GM18505 (cell line): Measurements from ENCODE around the gene REN.

Experiments used
- ATAC-seq: cut with Tn5 transposase; IDR thresholded peaks from one replicate; pipeline ENCODE4 v1.9.1; 2021; ENCODE audit not compliant: unreplicated experiment
- POLR2A ChIP-seq: IDR thresholded peaks from 4 replicates; pipeline ENCODE4 v1.6.1; 2011; ENCODE audit warnings: borderline replicate concordance; ENCODE audit not compliant: insufficient read depth, insufficient read length; ENCODE audit errors: extremely low read depth

REN gene

DNA sequence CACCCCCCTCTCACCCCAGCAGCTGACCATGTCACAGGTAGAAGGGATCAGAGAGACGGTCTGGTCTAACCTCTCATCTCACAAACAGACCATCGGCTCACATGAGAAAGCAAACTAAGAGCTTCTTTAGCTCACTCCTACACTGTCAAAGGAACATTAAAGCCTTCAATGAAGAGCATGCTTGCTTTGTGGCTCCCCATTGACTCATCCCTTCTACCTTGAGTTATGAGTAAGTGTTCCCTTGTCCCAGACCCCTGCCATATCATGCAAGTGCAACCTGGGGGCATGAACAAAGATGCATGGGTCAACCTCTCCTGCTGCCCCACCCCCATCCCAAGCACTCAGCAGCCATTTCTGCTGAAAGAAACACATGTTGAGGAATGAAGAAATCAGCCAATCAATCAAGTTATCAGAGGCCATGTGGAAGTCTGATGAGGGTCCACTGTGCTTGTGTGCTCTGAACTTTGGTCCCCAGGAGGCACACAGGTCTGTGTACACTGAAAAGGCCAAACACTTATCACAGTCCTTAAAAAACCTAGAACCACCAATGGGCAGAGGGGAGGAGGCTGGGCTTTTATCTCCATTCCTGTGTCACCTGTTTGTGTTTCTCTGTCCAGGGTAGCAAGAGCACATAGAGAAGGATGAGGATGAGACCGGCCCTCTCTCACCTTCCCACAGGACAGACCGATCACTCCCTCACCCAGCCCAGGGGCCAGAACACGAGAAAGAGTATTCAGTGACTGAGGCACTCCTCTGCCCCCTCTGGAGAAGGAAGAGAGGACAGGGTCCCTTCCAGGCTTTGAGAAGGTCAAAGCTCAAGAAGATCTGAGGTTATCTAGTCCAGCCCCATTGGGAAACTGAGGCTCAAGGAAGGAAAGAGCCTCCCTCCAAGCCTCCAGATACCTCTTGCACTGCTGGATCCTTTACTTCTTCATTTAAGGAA lies 23.8 kb downstream of the REN start:
- no peak for TF ChIP-seq POLR2A
- ATAC-seq: no peak

DNA sequence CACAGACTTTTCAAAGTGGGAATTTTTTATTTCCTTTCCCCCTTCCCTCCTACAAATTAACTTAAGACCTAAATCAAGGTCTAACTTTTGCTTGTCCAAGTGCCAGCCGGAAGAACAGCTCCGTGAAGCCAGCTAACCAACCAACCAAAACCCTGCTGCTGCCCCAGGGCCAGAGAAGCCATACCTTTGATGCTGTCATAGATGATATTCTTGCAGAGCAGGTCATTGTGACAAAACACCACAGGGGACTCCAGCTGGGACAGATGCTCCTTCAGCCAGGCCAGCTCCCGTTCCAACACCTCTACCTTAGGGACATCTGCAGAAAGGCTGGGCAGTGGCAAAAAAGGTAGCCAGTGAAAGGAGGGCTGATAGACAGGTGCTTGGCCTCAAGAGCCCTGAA lies 25.0 kb downstream of the REN start:
- no peak for ATAC-seq

DNA sequence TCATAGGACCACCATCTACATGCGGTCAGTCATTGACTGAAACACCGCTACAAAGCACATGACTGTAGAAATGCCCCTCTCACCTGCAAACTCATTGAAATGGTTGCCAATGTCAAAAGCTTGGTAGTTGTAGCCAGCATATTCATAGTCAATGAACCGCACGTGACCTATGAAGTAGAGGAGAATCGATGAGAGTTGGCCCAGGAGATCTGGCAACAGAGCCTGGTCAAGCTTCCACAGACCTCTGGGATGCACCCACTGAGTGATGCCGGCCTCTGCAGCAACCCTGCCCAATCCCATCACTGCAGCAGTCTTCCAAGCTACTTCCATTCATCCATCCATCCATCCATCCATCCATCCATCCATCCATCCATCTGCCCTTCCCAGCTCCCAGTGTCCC lies 26.2 kb downstream of the REN start:
- TF ChIP-seq POLR2A: no peak
- ATAC-seq: no peak

More for the DNA sequence above, 25.0 kb downstream of the REN start:
- no peak for TF ChIP-seq POLR2A

DNA sequence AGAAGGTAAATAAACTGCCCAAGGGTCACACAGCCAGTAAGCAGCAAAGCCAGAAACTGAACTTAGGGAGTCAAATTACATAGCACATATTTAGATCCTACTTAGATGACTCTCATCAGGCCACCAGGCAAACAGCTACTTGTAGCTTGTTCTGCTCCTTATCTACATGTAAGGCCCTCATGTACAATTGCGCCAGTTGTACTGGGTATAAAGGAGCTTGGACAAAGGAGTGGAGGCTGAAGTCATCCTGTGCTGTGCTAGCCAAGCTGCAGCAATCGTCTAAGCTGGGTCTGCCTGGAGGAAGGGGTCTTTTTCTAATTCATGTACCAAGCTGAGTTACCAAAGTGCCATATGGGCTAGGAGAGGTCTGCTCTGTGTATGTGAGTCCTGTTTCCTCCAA lies 27.0 kb downstream of the REN start:
- no peak for ATAC-seq
- no peak for TF ChIP-seq POLR2A

DNA sequence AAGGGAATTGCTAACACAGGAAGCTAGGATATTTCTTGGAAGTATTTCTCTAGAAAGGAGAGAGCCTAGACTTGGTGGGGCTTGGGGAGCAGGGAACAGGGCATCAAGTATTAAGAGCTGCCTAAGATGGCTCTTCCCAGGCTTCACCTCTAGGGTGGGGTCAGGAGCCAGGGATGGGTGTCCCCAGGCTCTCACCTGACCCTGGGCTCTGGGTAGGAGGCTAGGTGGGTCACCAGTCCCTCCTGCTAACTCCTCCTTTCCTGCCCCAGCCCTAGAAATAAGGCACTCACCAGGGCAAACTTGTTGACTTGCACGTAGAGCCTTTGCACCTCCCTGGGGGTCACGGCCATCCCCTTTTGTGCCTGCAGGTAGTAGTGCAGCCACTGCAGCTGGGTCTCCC lies 29.3 kb downstream of the REN start:
- no peak for ATAC-seq
- no peak for TF ChIP-seq POLR2A

DNA sequence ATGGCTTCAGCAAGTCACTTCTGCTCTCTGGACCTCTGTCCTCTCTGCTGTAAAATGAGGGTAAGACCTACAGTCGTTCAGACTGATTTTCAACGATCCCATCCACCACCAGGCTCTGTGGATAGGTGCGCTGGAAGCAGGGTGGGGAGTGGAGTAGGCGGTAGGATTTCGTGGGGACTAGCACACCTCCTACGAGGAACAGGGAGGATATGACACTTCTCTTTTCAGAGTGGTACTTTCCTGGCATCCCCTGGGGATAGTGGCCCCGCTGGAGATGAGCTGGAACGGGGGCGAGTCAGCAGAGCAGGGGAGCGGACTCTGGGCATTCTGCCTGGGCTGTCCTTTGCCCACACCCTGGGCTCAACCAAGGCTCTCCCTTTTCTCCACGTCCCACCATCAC lies 32.0 kb downstream of the REN start:
- no peak for TF ChIP-seq POLR2A
- ATAC-seq: no peak

DNA sequence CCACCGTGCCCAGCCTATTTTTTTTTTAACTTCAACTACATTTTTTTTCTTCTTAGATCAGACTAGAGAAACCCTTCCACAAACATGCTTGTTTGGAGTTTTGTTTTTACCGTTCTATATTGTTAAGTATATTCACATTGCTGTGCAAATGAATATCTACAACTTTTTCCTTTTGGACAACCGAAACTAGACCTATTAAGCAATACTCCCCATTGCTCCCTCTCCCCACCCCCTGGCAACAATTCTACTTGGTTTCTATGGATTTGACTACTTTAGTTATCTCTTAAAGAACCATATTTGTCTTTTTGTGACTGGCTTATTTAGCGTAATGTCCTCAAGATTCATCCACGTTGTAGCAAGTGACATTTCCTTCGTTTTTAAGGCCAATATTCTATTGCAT lies 33.4 kb downstream of the REN start:
- no peak for TF ChIP-seq POLR2A

DNA sequence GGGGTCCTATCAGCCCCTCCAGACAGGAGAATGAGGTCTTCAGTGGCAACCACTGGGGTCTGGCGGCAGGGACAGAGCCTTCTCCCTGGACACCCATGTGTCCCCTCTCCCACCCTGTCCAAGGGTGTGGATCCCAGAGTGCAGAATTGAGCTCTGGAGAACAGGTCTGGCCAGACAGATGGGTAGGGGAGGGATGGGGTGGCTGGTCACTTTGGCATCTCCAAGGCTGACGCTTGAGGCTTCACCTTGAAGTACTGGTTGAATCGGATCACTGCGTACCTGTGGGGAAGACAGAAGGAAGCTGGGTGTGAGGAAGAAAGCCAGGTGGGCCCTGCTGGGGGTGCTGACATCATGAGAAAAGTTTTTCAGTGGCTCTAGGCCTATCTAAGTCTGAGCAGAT lies 34.2 kb downstream of the REN start:
- ATAC-seq: no peak
- no peak for TF ChIP-seq POLR2A

More for the DNA sequence above, 33.4 kb downstream of the REN start:
- no peak for ATAC-seq

DNA sequence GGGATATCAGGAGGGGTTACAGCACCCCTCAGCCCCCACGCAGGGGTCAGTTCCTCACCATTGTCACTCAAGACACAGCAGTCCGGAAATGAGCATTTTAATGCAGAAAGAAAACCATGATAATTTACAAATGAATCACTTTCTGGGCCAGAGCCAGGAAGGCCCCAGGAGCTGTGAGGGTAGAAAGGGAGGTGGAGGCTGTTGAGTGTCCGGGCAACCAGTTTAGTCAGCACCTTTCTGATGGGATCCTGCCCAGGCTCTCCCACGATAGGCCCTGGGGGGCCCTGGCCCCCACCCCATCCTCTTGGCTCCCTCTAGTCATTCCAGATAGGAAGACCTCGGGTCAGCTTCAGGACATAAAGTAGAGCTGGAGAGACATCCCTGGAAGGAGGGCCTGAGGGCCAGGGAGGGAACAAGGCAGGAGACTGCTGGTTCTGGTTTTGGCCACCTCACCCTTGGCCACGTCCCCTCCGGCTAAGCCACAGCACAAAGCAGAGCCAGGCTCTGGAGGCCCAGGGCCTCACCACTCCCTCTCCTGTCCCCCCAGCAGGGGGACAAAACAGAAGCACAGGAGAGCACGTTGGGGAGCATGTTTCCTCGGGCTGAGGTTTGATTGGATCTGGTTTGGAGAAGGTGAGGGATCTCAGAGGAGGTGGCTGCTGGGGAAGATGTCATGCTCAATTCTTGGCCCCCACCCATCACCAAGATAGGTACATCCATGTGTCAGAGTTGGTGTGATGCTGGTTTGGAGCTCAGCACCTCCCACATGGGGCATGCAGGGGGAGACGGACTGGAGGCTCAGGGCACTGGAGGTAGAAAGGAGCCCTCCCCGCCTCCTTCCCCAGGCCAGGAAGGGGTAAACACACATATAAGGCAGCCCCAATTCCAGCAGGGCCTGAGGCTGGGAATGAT lies 34.9 kb downstream of the REN start:
- no peak for ATAC-seq
- TF ChIP-seq POLR2A: no peak

DNA sequence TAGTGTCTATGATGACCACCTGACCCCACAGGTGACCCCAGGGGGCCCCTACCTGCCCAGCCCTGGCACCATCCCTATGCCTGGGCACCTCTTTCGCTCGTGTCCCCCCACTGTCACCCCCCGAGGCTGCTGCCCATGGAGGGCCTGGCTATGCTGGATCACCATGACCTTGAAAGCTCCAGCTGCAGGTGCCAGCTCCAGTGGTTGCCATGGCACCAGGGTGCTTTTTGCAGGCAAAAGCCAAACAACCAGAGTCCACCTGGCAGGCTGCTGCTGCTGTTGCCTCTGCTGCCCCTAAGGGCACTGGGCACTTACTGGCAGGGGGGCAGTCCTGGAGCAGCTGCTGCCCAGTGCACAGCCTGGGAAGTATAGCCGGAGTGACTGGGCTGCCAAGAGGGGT lies 36.0 kb downstream of the REN start:
- no peak for TF ChIP-seq POLR2A
- ATAC-seq: no peak

DNA sequence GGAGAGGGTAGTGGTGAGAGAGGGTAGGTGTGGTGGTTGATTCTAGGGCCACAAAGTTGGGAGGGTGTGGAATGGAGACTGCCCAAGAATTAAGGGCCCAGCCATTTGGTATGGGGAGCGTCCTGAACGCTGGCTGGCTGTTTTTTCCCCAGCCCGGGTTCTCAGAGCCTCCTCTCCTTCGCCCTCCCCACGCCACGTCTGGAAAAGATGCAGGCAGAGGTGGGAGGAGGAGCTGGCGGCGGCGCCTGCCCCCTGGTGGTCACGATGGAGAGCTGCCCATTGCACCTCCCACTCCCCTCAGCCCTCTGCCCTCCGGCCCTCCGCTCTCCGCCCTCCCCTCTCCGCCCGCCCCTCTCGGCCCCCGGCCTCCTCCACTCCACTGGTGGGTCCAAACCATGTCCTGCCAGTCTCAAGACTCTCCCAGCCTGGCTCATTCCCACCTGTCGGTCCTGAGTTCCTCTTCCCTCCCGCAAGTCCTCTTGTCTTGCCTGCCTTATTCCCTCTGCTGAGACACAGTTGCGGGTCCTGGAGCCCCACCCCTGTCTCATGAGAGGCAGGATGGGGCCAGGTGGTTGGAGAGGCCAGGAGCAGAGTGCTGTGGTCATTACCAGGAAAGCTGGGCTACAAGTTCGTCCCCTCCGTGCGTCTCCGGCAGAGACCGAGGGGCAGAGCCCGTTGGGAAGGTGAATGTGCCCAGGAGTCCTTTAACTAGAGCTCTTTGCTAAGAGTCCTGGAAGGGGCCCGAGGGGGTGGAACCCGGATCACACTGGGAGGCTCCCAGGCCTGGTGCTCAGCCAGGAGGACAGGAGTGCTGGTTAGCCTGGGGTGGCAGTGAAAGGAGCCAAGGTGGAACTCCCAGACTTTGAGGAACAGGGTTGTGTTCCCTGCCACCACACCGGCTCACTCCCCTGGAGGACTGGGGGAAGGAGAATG lies 36.9 kb downstream of the REN start:
- no peak for TF ChIP-seq POLR2A
- ATAC-seq: no peak

DNA sequence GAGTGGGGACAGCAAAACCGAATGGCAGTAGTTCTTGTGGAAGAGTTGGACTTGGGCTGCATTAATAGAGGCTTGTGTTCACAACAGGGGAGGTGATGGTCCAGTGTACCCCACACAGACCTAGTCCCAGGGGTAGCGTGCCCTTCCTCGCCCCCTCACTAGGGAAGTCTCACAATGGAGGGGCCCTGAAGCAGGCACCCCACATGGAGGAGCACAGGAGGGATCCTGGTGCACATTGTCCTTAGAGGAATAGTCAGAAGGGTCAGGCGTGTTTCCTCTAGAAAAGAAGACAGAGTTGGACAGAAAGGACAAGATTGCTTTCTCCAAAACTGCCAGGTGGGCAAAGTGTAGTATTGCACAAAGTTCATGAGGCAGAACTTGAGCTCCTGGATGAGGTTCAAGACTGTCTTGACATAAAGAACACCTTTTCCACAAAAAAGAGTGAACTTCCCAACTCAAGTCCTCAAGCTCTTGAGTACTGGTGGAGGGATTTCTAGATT lies 37.6 kb downstream of the REN start:
- no peak for TF ChIP-seq POLR2A
- ATAC-seq: no peak

DNA sequence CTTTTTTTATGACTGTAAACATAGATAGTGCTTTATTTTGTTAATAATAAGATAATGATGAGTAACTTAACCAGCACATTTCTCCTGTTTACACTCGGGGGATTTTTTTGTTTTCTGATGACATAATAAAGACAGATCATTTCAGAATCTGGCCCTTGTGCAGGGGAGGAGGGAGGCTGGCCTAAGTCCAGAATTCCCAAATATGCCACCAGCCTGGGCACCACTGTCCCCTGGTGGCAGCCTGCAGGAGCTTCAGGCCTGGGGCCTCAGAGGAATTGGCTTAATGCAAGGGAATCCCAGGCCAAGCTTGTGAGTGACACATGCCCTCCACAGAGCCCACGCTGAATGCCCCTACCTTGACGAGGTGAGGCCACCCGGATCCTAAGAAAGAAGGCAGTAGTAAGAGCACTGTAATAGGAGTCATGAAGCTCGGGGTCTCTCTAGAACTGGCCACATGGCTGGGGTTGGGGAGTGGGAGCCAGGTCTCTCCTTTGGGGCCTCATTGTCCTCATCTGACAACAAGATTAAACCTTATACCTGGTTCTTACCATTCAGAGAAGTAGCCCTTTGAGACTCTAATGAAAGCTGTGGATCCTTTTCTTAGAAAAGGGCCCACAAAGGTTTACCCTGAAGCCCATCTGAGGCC lies 38.4 kb downstream of the REN start:
- no peak for ATAC-seq
- no peak for TF ChIP-seq POLR2A

DNA sequence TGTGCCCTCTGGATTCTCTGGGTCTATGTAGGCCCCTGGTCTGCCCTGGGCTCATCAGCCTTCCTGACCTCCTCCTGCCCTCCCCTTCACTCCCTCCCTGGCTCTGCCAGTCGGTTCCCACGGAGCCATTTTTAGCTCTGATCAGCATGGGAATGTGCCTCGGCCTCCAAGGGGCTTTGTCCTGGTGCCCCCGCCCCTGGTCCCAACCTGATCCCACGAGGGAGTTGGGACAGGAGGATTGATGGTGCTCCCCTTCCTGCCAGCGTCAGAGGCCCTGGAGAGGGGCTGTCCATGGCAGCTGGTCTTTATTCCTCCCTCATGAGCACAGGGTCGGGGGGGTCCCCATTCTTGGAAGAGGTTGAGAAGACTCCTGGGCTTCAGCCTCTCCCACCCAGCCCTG lies 39.2 kb downstream of the REN start:
- no peak for TF ChIP-seq POLR2A
- no peak for ATAC-seq
